SK-N-MC (cell line): ENCODE data around the gene TLR9.

Source experiments
- EZH2 ChIP-seq: fragments of 200-600 bp; sonication (generic); IDR thresholded peaks from one replicate; pipeline ENCODE4 v1.6.1; 2017; ENCODE audit warnings: antibody characterized with exemption
- FOXP2 ChIP-seq: optimal IDR thresholded peaks from 2 replicates; pipeline ENCODE3; 2011; ENCODE audit warnings: mild to moderate bottlenecking, moderate library complexity; ENCODE audit not compliant: insufficient read depth; ENCODE audit errors: extremely low read length, control extremely low read depth
- POLR2AphosphoS5 ChIP-seq: IDR thresholded peaks from 2 replicates; pipeline ENCODE4 v1.6.1; 2012; ENCODE audit warnings: mild to moderate bottlenecking, low read depth, low read length, borderline replicate concordance

DNA sequence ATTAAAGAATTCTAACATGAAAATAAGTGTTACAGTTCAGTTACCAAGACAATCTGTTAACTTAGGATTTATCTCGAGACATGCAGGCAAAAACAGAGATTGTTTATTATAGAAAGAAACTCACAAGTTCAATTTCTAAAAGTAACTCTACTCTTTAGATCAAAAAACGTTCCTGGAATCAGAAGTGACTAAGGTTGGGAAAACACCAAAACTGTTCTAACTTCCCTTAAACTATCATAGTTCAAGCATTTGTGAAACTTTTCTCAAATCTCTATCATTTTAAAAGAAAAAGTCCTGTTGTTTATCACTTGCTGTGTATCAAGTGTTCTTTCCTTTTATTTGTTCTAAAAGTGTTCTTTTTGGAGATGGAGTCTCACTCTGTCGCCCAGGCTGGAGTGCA is 44.3 kb upstream of the TLR9 start:
- TF ChIP-seq POLR2AphosphoS5, result no peak
- TF ChIP-seq EZH2, result no peak
- no peak for TF ChIP-seq FOXP2
